Adrenal gland (tissue), 5 donors: ENCODE data around the gene SERPINB8.

Experiments used
- POLR2A ChIP-seq, 2 donors: fragments of 450-650 bp; IDR thresholded peaks; one replicate each; pipeline ENCODE4 v1.6.1; 2017; ENCODE audit warnings: antibody characterized with exemption in 2 of 2, mild to moderate bottlenecking in 2 of 2, moderate library complexity in 1 of 2
- TF ChIP-seq, protein P1 (sequence below), 6 experiments: fragments of 450-650 bp in 4 of 6; fragments of 200-600 bp in 2 of 6; sonication (generic) in 1 of 6; IDR thresholded peaks; 1 replicate in 5 of 6; 2 replicates in 1 of 6; pipeline versions ENCODE4 v1.5.1 to v1.8.0; 2016 to 2021; ENCODE audit warnings: antibody characterized with exemption in 6 of 6, mild to moderate bottlenecking in 2 of 6, moderate library complexity in 1 of 6
- donor health status: DM: no; HTN: no; CAD: no.

DNA sequence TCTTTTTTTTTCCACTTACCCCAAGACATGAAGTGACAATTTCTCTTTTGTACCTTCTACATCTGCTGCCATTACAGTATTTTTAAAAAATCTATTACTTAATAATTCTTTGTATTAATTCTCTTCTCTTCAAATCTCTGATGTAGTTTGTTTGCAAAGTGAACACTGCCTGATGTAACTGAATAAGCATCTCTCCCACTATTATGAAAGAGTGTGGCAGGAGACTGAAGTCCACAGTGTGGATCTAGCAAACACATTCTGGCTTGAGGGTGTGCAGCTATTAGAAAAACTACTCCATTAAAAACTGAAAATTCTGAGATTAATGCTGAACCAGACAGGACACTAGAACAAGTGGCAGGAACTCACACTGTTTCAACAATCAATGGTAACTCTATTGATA is 5.0 kb upstream of the SERPINB8 start:
- no peak for TF ChIP-seq POLR2A (IDR thresholded peaks at IDR 0.05)
- TF ChIP-seq, protein P1, sequence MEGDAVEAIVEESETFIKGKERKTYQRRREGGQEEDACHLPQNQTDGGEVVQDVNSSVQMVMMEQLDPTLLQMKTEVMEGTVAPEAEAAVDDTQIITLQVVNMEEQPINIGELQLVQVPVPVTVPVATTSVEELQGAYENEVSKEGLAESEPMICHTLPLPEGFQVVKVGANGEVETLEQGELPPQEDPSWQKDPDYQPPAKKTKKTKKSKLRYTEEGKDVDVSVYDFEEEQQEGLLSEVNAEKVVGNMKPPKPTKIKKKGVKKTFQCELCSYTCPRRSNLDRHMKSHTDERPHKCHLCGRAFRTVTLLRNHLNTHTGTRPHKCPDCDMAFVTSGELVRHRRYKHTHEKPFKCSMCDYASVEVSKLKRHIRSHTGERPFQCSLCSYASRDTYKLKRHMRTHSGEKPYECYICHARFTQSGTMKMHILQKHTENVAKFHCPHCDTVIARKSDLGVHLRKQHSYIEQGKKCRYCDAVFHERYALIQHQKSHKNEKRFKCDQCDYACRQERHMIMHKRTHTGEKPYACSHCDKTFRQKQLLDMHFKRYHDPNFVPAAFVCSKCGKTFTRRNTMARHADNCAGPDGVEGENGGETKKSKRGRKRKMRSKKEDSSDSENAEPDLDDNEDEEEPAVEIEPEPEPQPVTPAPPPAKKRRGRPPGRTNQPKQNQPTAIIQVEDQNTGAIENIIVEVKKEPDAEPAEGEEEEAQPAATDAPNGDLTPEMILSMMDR (IDR thresholded peaks at IDR 0.05), result no peak
